ENCODE measurements around the gene HSP90AB1. TPM values are rescaled to one million over a fixed set of nuclear protein-coding genes. Genes with fewer than 3 reads are reported as not detected.

HSP90AB1 gene
- total RNA-seq, 1 donor from 2014 or later = 1,214 TPM

DNA sequence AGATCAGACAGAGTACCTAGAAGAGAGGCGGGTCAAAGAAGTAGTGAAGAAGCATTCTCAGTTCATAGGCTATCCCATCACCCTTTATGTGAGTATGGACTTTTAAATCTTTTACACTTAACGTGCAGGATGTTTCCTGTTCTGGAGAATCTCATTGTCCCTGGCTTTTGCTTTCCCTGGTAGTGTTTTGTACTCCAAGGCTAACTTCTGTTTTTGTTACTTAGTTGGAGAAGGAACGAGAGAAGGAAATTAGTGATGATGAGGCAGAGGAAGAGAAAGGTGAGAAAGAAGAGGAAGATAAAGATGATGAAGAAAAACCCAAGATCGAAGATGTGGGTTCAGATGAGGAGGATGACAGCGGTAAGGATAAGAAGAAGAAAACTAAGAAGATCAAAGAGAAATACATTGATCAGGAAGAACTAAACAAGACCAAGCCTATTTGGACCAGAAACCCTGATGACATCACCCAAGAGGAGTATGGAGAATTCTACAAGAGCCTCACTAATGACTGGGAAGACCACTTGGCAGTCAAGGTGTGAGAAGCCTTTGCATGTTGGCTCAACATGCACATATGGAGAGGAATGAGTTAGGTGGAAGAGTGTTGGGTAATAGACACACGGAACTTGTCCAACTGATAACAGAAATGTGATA, 3.3 kb downstream of the HSP90AB1 start:
- Mint-ChIP-seq H3K9me3 (ENCODE audit: low read depth) (no peaks in the 10 kb centered on the region), H3K4me1 (ENCODE audit: low read depth) (peaks cover 34% of the 10 kb centered on the region), H3K27ac (peak overlapping the region; percentile 46), H3K4me3 (ENCODE audit: low read depth) (no peak overlapping the region), H3K36me3 (ENCODE audit: insufficient read depth) (peaks cover 53% of the 10 kb centered on the region), H3K27me3 (no peaks in the 10 kb centered on the region)
- no peak for DNase-seq (ENCODE audit: low spot score, unreplicated experiment)
- TF ChIP-seq, protein P1, sequence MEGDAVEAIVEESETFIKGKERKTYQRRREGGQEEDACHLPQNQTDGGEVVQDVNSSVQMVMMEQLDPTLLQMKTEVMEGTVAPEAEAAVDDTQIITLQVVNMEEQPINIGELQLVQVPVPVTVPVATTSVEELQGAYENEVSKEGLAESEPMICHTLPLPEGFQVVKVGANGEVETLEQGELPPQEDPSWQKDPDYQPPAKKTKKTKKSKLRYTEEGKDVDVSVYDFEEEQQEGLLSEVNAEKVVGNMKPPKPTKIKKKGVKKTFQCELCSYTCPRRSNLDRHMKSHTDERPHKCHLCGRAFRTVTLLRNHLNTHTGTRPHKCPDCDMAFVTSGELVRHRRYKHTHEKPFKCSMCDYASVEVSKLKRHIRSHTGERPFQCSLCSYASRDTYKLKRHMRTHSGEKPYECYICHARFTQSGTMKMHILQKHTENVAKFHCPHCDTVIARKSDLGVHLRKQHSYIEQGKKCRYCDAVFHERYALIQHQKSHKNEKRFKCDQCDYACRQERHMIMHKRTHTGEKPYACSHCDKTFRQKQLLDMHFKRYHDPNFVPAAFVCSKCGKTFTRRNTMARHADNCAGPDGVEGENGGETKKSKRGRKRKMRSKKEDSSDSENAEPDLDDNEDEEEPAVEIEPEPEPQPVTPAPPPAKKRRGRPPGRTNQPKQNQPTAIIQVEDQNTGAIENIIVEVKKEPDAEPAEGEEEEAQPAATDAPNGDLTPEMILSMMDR (IDR thresholded peaks at IDR 0.05; ENCODE audit: unreplicated experiment) = no peak

GRCh38 chr6:44250718-44251123, 3.8 kb downstream of the HSP90AB1 start:
- TF ChIP-seq, protein P1 (IDR thresholded peaks at IDR 0.05; ENCODE audit: unreplicated experiment) = no peak
- DNase-seq (ENCODE audit: low spot score, unreplicated experiment) = no peak
- Mint-ChIP-seq H3K4me1 (ENCODE audit: low read depth) (peaks cover 35% of the 10 kb centered on the region), H3K36me3 (ENCODE audit: insufficient read depth) (peaks cover 56% of the 10 kb centered on the region), H3K4me3 (ENCODE audit: low read depth) (no peak overlapping the region), H3K27me3 (no peaks in the 10 kb centered on the region), H3K9me3 (ENCODE audit: low read depth) (no peaks in the 10 kb centered on the region), H3K27ac (no peak overlapping the region)

DNA sequence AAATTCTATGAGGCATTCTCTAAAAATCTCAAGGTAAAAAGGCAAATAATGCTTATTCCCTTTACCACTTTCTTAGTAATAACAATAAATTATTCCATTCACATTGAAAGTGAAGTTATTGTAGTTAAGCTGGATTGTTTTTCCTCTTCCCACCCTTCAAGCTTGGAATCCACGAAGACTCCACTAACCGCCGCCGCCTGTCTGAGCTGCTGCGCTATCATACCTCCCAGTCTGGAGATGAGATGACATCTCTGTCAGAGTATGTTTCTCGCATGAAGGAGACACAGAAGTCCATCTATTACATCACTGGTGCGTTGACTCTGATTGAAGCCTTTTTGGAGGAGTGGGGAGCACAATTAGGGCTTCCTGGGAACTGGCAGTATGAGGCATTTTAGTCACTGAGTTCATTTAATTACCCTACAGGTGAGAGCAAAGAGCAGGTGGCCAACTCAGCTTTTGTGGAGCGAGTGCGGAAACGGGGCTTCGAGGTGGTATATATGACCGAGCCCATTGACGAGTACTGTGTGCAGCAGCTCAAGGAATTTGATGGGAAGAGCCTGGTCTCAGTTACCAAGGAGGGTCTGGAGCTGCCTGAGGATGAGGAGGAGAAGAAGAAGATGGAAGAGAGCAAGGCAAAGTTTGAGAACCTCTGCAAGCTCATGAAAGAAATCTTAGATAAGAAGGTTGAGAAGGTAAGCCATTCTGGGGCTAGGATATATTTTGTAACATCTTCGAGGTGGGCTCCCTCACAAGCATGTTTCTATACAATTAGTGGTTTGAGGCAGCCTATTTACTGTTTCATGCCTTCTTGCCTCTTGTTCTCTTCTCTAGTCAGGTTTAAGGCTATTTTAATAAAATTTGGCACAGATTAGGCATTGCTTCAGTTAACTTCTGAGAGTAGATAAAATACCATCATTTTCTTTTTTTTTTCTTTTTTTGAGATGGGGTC, 4.9 kb downstream of the HSP90AB1 start:
- H3K4me1 Mint-ChIP-seq (ENCODE audit: low read depth) = peaks cover 44% of the 10 kb centered on the region

DNA sequence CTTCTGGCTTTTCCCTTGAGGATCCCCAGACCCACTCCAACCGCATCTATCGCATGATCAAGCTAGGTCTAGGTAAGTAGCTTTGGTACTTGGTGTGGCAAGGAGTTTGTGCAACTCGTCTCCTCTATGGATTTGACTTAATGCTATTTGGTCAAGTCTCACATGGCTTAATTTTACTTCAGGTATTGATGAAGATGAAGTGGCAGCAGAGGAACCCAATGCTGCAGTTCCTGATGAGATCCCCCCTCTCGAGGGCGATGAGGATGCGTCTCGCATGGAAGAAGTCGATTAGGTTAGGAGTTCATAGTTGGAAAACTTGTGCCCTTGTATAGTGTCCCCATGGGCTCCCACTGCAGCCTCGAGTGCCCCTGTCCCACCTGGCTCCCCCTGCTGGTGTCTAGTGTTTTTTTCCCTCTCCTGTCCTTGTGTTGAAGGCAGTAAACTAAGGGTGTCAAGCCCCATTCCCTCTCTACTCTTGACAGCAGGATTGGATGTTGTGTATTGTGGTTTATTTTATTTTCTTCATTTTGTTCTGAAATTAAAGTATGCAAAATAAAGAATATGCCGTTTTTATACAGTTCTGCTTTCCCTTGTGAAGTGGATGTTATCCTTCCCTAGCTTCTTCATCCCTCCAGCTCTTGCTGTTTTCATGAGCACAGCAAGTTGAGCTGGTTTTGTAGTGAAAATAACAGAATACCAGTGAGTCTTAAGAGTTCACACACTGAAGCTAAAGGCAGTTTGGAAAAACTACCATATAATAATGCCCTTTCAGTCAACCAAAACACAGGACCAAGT, 6.6 kb downstream of the HSP90AB1 start:
- no peak for DNase-seq (ENCODE audit: low spot score, unreplicated experiment)
- peak overlapping the region; percentile 49 for H3K27ac Mint-ChIP-seq
- H3K9me3 Mint-ChIP-seq (ENCODE audit: low read depth) = no peaks in the 10 kb centered on the region
- TF ChIP-seq, protein P1 (IDR thresholded peaks at IDR 0.05; ENCODE audit: unreplicated experiment) = peak; percentile 57
- no peaks in the 10 kb centered on the region for H3K27me3 Mint-ChIP-seq
- H3K4me3 Mint-ChIP-seq (ENCODE audit: low read depth) = no peak overlapping the region
- peaks cover 42% of the 10 kb centered on the region for H3K4me1 Mint-ChIP-seq (ENCODE audit: low read depth)
- H3K36me3 Mint-ChIP-seq (ENCODE audit: insufficient read depth) = peaks cover 48% of the 10 kb centered on the region

More for the DNA sequence above, 4.9 kb downstream of the HSP90AB1 start:
- Mint-ChIP-seq H3K36me3 (ENCODE audit: insufficient read depth) (peaks cover 55% of the 10 kb centered on the region), H3K27me3 (no peaks in the 10 kb centered on the region), H3K9me3 (ENCODE audit: low read depth) (no peaks in the 10 kb centered on the region), H3K27ac (peak overlapping the region; percentile 62), H3K4me3 (ENCODE audit: low read depth) (no peak overlapping the region)
- TF ChIP-seq, protein P1 (IDR thresholded peaks at IDR 0.05; ENCODE audit: unreplicated experiment) = no peak
- no peak for DNase-seq (ENCODE audit: low spot score, unreplicated experiment)
